Measurements from ENCODE around the gene NFATC1. TPM values are rescaled to one million over a fixed set of nuclear protein-coding genes. Genes with fewer than 3 reads are reported as not detected.

The NFATC1 gene
- total RNA-seq, 4 donors from 2014 or later = 0.79 to 4.8 (median 2.6) TPM

DNA sequence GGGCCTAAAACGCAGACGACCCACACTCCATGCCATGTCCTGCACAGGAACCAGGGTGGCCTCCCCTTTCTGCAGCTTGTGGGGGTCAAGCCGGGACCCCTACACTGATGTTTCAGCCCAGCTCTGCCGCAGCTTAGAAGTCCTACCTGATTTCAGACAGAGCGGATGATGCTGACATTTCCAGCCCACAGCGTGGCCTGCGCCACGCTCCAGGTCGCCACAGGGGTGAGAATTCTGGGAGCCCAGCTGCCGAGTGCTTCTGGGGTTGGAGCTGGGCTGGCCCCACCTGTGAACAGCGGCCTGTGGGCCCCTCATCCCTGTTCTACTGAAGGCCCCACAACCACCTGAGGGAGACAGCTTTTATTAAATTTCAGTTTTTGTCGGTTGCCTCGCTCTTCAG is 77.2 kb downstream of the NFATC1 start:
- TF ChIP-seq POLR2A (IDR thresholded peaks at IDR 0.05) = no peak
- TF ChIP-seq, protein P1, sequence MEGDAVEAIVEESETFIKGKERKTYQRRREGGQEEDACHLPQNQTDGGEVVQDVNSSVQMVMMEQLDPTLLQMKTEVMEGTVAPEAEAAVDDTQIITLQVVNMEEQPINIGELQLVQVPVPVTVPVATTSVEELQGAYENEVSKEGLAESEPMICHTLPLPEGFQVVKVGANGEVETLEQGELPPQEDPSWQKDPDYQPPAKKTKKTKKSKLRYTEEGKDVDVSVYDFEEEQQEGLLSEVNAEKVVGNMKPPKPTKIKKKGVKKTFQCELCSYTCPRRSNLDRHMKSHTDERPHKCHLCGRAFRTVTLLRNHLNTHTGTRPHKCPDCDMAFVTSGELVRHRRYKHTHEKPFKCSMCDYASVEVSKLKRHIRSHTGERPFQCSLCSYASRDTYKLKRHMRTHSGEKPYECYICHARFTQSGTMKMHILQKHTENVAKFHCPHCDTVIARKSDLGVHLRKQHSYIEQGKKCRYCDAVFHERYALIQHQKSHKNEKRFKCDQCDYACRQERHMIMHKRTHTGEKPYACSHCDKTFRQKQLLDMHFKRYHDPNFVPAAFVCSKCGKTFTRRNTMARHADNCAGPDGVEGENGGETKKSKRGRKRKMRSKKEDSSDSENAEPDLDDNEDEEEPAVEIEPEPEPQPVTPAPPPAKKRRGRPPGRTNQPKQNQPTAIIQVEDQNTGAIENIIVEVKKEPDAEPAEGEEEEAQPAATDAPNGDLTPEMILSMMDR (IDR thresholded peaks at IDR 0.05) = no peak
- H3K36me3 ChIP-seq = peaks cover 0 to 37% (median 4%) of the 10 kb centered on the region in 3 donors
- 95% methylated on average over 4 of the region's 13 CpGs; no CpG with 5 or more reads in 1 of the 2 donors for WGBS, 2 donors

DNA sequence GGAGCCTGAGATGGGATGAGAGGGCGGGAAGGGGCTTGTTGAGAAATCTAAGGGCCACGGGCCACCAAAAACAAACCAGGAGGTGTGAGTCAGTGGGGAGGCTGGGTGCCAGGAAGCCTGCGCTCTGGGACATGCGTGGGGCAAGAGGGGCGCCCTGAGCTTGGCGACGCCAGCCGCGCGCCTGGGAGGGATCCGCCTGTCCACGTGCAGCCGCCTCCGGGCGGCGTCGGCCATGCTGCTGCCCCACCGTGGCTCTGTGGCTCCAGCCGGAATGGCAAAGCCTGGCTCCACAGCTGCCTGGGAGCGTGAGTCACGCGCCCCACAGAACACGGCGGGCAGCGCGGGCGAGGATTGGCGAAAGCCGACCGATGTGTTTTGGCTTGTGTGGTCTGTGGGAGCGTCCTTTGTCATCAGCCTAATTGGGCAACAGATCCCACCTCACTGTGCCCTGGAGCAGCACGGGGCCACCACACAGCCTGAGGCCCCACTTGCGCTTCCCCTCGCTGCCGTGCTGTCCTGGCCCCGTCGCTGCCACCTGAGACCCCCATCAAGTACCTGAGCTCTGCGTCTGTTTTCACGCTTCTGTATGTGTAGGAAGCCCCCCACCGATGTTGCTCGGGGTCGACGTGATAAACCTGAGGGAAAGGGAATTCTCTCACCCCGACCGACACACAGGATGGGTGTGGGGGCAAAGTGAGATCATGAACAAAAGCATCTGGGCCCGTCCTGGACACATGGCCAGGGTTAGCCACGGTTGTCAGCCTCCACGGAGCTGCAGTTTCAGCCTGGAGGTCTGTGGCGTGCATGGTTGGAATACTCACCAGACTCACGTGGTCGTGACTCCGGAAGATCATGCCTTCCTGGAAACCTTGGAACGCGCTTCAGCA is 80.5 kb downstream of the NFATC1 start:
- no peak for DNase-seq
- Histone ChIP-seq H3K36me3 (peaks cover 0 to 17% (median 0%) of the 10 kb centered on the region in 3 donors), H3K4me3 (no peak overlapping the region), H3K27ac (no peak overlapping the region), H3K4me1 (peaks cover 0 to 3% (median 0%) of the 10 kb centered on the region in 3 donors), H3K9me3 (no peaks in the 10 kb centered on the region), H3K27me3 (no peaks in the 10 kb centered on the region)
- intact Hi-C loops (cut with DNase I) = no loop called here
- WGBS, 2 donors = 89 to 92% methylated on average over 18 to 34 of the region's 54 CpGs
- TF ChIP-seq POLR2A (IDR thresholded peaks at IDR 0.05) = no peak
- TF ChIP-seq, protein P1 (IDR thresholded peaks at IDR 0.05) = no peak

More for the DNA sequence above, 77.2 kb downstream of the NFATC1 start:
- intact Hi-C loops (cut with DNase I) = no loop called here
- peaks cover 0 to 15% (median 0%) of the 10 kb centered on the region in 3 donors for H3K4me1 ChIP-seq
- H3K4me3 ChIP-seq = no peak overlapping the region
- no peaks in the 10 kb centered on the region for H3K27me3 ChIP-seq
- no peak overlapping the region for H3K27ac ChIP-seq
- DNase-seq = no peak
- no peaks in the 10 kb centered on the region for H3K9me3 ChIP-seq

DNA sequence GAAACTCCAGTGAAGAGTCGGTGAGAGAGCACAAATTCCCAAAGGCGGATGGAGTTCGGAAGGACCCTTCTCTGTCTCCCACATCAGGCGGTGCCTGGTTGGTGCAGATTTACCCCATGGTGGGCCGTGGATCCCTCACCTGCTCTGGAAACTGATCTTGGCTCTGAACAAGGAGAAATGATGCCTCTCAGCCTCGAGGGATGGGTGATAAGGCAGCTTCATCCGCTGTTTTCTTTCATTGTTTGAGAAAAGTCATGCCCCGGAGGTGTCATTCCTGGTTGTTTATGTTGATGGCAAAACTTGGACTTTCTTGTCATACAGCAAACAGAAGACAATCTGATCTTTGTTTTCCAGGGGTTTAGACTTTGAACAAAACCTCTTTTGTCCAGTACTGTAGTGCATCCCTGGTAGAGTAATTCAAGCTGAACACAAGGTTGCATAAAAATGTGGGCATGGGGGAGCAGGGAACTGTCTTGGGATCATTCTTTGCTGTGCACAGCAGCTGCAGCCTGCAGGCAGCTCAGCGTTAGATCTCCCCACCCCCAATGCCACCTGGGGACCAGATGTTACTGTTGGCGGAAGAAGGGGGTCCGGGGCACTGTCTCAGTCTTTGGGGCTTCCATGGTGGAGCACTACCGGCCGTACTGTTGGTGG is 81.3 kb downstream of the NFATC1 start:
- intact Hi-C loops (cut with DNase I) = no loop called here
- H3K4me3 ChIP-seq = no peak overlapping the region
- no peaks in the 10 kb centered on the region for H3K4me1 ChIP-seq
- H3K27ac ChIP-seq = no peak overlapping the region
- peaks cover 0 to 17% (median 0%) of the 10 kb centered on the region in 3 donors for H3K36me3 ChIP-seq
- H3K9me3 ChIP-seq = no peaks in the 10 kb centered on the region
- H3K27me3 ChIP-seq = no peaks in the 10 kb centered on the region
- 91 to 95% methylated on average over 9 to 13 of the region's 13 CpGs for WGBS, 2 donors
- TF ChIP-seq, protein P1 (IDR thresholded peaks at IDR 0.05) = no peak
- no peak for TF ChIP-seq POLR2A (IDR thresholded peaks at IDR 0.05)
- no peak for DNase-seq

- WGBS, 2 donors = 75 to 91% methylated on average over 8 to 11 of the region's 22 CpGs
These were observed 82.2 kb downstream of the NFATC1 start for GRCh38 chr18:79477711-79478483.

More at GRCh38 chr18:79477711-79478483, 82.2 kb downstream of the NFATC1 start:
- intact Hi-C loops (cut with DNase I) = no loop called here
- DNase-seq = no peak
- TF ChIP-seq, protein P1 (IDR thresholded peaks at IDR 0.05) = no peak
- no peak for TF ChIP-seq POLR2A (IDR thresholded peaks at IDR 0.05)
- Histone ChIP-seq H3K27ac (no peak overlapping the region), H3K9me3 (no peaks in the 10 kb centered on the region), H3K4me1 (no peaks in the 10 kb centered on the region), H3K27me3 (no peaks in the 10 kb centered on the region), H3K36me3 (peaks cover 0 to 13% (median 0%) of the 10 kb centered on the region in 3 donors), H3K4me3 (no peak overlapping the region)

Measured in esophagus squamous epithelium (tissue), 5 donors.